Upper lobe of right lung (tissue), 1 donor: Measurements from ENCODE around the gene HDX. TPM values are rescaled to one million over a fixed set of nuclear protein-coding genes. Genes with fewer than 3 reads are reported as not detected.
"Not testable (repeated sequence)": the region's sequence is repeated elsewhere in the genome, so short reads cannot be mapped to it uniquely, and the experiment has no call there.

ENCODE experiments used
- ATAC-seq: fragments of 200-7000 bp; cut with Tn5 transposase; one replicate; pipeline ENCODE4 v1.9.1; 2020; ENCODE audit warnings: mild to moderate bottlenecking, moderate library complexity
- DNase-seq: peaks from one replicate; pipeline ENCODE4 v3.0.0-alpha.2; 2020
- H3K27ac ChIP-seq: fragments of 200-600 bp; one replicate; pipeline ENCODE4 v1.8.0; 2022
- H3K27me3 ChIP-seq: fragments of 200-600 bp; one replicate; pipeline ENCODE4 v1.8.0; 2022; ENCODE audit warnings: mild to moderate bottlenecking
- H3K36me3 ChIP-seq: fragments of 200-600 bp; one replicate; pipeline ENCODE4 v1.8.0; 2022
- H3K4me1 ChIP-seq: fragments of 200-600 bp; one replicate; pipeline ENCODE4 v1.8.0; 2022
- H3K4me3 ChIP-seq: fragments of 200-600 bp; one replicate; pipeline ENCODE4 v1.8.0; 2022; ENCODE audit warnings: mild to moderate bottlenecking
- H3K9me3 ChIP-seq: fragments of 200-600 bp; one replicate; pipeline ENCODE4 v1.8.0; 2022
- CTCF ChIP-seq: fragments of 200-600 bp; IDR thresholded peaks from one replicate; pipeline ENCODE4 v1.8.0; 2022; ENCODE audit warnings: antibody characterized with exemption
- intact Hi-C: fragments of 100-400 bp; cut with DNase I; formaldehyde crosslinking; loops from one replicate; pipeline ENCODE4 v1.11.0; 2022
- total RNA-seq: library from RNA; stranded (reverse); fragmentation: NEBNext Ultra II Directional; extraction: Animal tissue kit (Norgen Biotek cat#: 25700); gene quantifications from one replicate; pipeline ENCODE4 v1.2.1, GENCODE V29; 2021
- donor health status: DM: no; HTN: yes; CAD: no; lungs with severe emphysema.

The HDX gene
- total RNA-seq, 1 donor from 2014 or later: 4.5 TPM

DNA sequence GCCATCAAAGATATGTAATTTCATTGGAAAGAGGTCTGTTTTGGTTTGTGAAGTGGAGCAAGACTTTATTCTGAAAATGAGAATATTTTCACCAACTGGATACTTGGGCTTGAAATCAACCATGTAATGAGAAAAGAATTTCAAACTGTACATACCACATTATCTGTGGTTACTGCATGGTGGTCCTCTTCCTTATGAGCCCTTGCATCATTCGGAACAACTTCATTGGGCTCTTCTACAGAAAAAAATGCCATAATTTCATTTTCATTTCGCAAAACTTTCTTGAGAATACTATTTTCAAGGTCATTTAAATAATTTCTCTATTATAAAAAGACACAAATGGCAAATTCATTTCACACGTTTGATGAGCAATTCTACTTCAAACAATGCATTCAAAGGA is 165.6 kb downstream of the HDX start:
- Histone ChIP-seq H3K36me3 (no peaks in the 10 kb centered on the region), H3K27ac (no peak overlapping the region), H3K4me3 (no peak overlapping the region), H3K4me1 (no peaks in the 10 kb centered on the region), H3K27me3 (no peaks in the 10 kb centered on the region), H3K9me3 (no peaks in the 10 kb centered on the region)
- intact Hi-C loops: no loop called here
- DNase-seq: no peak
- ATAC-seq: no peak
- no peak for TF ChIP-seq CTCF

- Histone ChIP-seq H3K36me3 (no peaks in the 10 kb centered on the region), H3K27me3 (no peaks in the 10 kb centered on the region), H3K4me1 (no peaks in the 10 kb centered on the region), H3K9me3 (no peaks in the 10 kb centered on the region), H3K4me3 (no peak overlapping the region), H3K27ac (no peak overlapping the region)
- no peak for DNase-seq
- no peak for ATAC-seq
- TF ChIP-seq CTCF: no peak
- intact Hi-C loops: no loop called here
Observed at GRCh38 chrX:84335121-84335520, 167.1 kb downstream of the HDX start.

GRCh38 chrX:84322083-84322827 is 180.0 kb downstream of the HDX start:
- Histone ChIP-seq H3K27me3 (no peaks in the 10 kb centered on the region), H3K4me3 (no peak overlapping the region), H3K36me3 (no peaks in the 10 kb centered on the region), H3K9me3 (no peaks in the 10 kb centered on the region), H3K27ac (no peak overlapping the region), H3K4me1 (no peaks in the 10 kb centered on the region)
- DNase-seq (no peak), ATAC-seq (no peak)
- intact Hi-C loops: no loop called here
- TF ChIP-seq CTCF: no peak

GRCh38 chrX:84320614-84321013 is 181.6 kb downstream of the HDX start:
- no peak overlapping the region for H3K27ac ChIP-seq
- H3K9me3 ChIP-seq: no peaks in the 10 kb centered on the region
- H3K4me1 ChIP-seq: no peaks in the 10 kb centered on the region
- ATAC-seq (no peak), DNase-seq (no peak)
- no peaks in the 10 kb centered on the region for H3K36me3 ChIP-seq
- no peaks in the 10 kb centered on the region for H3K27me3 ChIP-seq
- intact Hi-C loops: no loop called here
- no peak for TF ChIP-seq CTCF
- H3K4me3 ChIP-seq: no peak overlapping the region

DNA sequence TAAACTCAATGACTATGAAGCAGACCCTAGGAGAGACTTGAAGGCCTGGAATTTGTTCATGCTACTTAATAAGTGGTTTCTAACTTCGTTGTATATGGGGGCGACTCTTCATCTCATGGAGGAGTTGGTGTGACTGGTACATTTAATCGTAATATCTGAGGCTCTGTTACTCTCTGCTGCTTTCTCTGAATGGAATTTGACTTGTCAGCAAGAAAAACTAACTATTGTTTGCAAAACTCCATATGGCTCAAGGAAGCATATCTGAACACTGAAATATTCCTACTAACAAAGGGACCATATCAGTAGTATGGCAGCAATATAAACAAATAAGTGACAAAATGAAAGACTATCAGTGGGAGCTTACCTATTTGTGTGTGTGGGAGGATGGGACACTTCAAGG is 182.2 kb downstream of the HDX start:
- Histone ChIP-seq H3K27ac (no peak overlapping the region), H3K27me3 (no peaks in the 10 kb centered on the region), H3K4me3 (no peak overlapping the region), H3K9me3 (no peaks in the 10 kb centered on the region), H3K4me1 (no peaks in the 10 kb centered on the region), H3K36me3 (no peaks in the 10 kb centered on the region)
- TF ChIP-seq CTCF: no peak
- no peak for ATAC-seq
- DNase-seq: no peak
- intact Hi-C loops: no loop called here

GRCh38 chrX:84318661-84319060 is 183.6 kb downstream of the HDX start:
- intact Hi-C loops: no loop called here
- no peaks in the 10 kb centered on the region for H3K4me1 ChIP-seq
- ATAC-seq: no peak
- no peaks in the 10 kb centered on the region for H3K9me3 ChIP-seq
- no peak for TF ChIP-seq CTCF
- no peak overlapping the region for H3K27ac ChIP-seq
- H3K36me3 ChIP-seq: no peaks in the 10 kb centered on the region
- no peak overlapping the region for H3K4me3 ChIP-seq
- H3K27me3 ChIP-seq: no peaks in the 10 kb centered on the region
- no peak for DNase-seq

DNA sequence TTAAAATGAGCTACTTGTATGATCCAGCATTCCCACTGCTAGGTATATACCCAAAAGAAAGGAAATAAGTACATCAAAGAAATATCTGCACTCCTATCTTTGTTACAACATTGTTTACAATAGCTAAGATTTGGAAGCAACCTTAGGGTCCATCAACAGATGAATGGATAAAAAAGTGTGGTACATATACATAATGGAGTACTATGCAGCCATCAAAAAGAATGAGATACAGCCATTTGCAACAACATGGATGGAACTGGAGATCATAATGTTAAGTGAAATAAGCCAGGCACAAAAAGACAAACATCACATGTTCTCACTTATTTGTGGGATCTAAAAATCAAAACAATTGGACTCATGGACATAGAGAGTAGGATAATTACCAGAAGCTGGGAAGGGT is 186.3 kb downstream of the HDX start:
- H3K9me3 ChIP-seq, DNase-seq, ATAC-seq, H3K27ac ChIP-seq, H3K27me3 ChIP-seq, H3K36me3 ChIP-seq, intact Hi-C loops, H3K4me1 ChIP-seq, H3K4me3 ChIP-seq: not testable (repeated sequence)
